HG02973 (cell line): ENCODE results near the gene MTCH1.
A peak's percentile ranks its signal among the peaks of the same experiment; 100 is the strongest.

ENCODE experiments used
- ATAC-seq: cut with Tn5 transposase; IDR thresholded peaks from one replicate; pipeline ENCODE4 v1.9.1; 2021; ENCODE audit warnings: moderate library complexity; ENCODE audit not compliant: unreplicated experiment

The MTCH1 gene, protein sequence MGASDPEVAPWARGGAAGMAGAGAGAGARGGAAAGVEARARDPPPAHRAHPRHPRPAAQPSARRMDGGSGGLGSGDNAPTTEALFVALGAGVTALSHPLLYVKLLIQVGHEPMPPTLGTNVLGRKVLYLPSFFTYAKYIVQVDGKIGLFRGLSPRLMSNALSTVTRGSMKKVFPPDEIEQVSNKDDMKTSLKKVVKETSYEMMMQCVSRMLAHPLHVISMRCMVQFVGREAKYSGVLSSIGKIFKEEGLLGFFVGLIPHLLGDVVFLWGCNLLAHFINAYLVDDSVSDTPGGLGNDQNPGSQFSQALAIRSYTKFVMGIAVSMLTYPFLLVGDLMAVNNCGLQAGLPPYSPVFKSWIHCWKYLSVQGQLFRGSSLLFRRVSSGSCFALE

GRCh38 chr6:36985808-36986703, at the start of gene MTCH1:
TSS of gene MTCH1 (minus strand) at chr6:36986196. CDS start at chr6:36986173, 23 bp downstream.
- peak; percentile 70 for ATAC-seq

- ATAC-seq = no peak
Observed at GRCh38 chr6:37033819-37034795, 48.1 kb upstream of the MTCH1 start.

DNA sequence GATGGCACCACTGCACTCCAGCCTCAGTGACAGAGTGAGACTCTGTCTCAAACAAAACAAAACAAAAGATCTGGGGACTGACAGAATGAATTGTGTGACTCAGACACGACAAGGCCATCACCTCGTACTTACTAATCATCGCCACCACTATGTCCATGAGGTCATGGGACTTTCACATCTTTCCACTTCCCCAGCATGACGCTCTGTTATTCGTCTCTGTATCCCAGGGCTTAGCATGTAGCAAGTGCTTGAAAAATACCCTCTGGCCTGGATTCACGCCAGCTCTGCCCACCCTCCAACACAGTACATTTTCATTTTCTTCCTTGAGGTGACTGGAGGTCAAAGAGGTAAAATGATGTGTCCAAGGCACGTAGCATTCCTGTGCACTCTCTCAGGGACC, 47.3 kb upstream of the MTCH1 start:
- no peak for ATAC-seq

DNA sequence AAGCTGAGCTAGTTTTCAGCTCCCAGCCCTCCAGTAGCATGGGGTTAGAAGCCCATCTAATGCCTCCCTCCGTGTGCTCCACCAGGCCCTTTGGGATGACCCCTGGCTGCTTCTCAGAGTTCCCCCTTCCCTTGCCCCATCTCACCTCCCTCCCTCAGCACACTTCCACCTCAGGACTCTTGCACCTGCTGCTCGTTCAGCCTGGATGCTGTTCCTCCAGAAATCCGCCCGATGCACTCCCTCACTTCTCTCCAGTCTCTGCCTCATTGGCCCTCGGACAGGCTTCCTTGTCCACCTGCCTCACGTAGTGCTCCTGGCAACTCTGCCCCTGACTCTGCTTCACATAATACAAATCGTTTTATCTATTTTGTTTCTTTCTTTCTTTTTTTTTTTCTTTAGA, 46.2 kb upstream of the MTCH1 start:
- no peak for ATAC-seq

GRCh38 chr6:37030599-37030998, 44.6 kb upstream of the MTCH1 start:
- no peak for ATAC-seq

- no peak for ATAC-seq
Observed at GRCh38 chr6:37029249-37029971, 43.4 kb upstream of the MTCH1 start.

- ATAC-seq = no peak
Observed at GRCh38 chr6:37027811-37028469, 41.9 kb upstream of the MTCH1 start.

- no peak for ATAC-seq
Observed at GRCh38 chr6:37027036-37027720, 41.2 kb upstream of the MTCH1 start.

- ATAC-seq = no peak
Observed at GRCh38 chr6:37025621-37026466, 39.8 kb upstream of the MTCH1 start.

- no peak for ATAC-seq
Observed at GRCh38 chr6:37024656-37025337, 38.8 kb upstream of the MTCH1 start.

DNA sequence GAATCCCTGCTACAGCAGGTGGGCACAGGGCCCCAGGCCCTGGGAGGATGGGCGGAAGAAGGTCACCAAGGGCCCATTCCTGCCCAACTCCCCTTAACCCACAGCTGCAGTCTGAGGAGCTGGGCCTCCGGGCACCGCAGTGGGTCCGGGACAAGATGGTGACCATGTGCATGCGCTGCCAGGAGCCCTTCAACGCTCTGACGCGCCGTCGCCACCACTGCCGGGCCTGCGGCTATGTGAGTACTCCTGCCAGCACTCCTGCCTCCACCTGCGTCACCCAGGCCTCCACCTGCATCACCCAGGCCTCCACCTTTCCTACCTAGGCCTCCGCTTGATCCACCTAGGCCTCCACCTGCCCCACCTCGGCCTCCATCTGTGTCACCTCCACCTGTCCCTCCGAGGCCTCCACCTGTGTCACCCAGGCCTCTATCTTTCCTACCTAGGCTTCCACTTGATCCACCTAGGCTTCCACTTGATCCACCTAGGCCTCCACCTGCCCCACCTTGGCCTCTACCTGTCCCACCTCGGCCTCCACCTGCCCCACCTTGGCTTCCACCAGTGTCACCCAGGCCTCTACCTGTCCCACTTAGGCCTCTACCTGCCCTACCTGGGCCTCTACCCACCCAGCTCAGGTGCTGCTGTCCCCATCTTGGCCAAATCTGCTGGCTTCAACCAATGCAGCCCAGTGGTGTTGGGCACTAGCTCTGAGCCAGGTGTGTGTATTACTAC, 36.3 kb upstream of the MTCH1 start:
- ATAC-seq = no peak

GRCh38 chr6:37021356-37022129, 35.5 kb upstream of the MTCH1 start:
- no peak for ATAC-seq

- no peak for ATAC-seq
Observed at GRCh38 chr6:37020812-37021211, 34.8 kb upstream of the MTCH1 start.

DNA sequence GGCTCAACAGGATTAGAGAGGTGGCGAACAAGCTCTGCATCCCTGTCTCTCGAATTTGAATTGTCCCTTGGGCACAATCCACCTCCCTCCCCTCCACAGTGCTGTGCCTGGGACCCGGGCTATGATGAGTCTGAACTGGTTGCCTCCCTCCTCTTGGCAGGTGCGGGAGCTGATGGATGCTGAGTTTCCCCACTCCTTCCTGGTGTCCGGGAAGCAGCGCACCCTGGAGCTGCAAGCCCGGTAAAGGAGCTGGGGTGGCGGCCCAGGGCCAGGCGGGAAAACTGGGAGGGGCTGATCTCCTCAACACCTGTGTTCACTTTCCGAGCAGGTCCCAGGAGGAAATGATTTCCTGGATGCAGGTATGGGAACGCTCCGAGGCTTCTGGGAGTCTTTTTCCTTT, 34.4 kb upstream of the MTCH1 start:
- no peak for ATAC-seq

GRCh38 chr6:37019065-37019450, 33.1 kb upstream of the MTCH1 start:
- no peak for ATAC-seq
